Esophagus muscularis mucosa (tissue), 3 donors: ENCODE measurements around the gene PRDM16.

Experiments
- CTCF ChIP-seq, 3 experiments: fragments of 200-600 bp in 2 of 3; fragments of 450-650 bp in 1 of 3; sonication (generic) in 2 of 3; IDR thresholded peaks; one replicate each; pipeline ENCODE4 v1.5.1; 2017 to 2019; ENCODE audit warnings: antibody characterized with exemption in 3 of 3, mild to moderate bottlenecking in 2 of 3, moderate library complexity in 1 of 3
- POLR2A ChIP-seq: fragments of 450-650 bp; IDR thresholded peaks from one replicate; pipeline ENCODE4 v1.6.1; 2017; ENCODE audit warnings: antibody characterized with exemption, moderate library complexity, mild to moderate bottlenecking, low read depth

GRCh38 chr1:3031401-3032221, 37.4 kb upstream of the PRDM16 start:
- TF ChIP-seq POLR2A (no peak), CTCF (IDR thresholded peaks at IDR 0.05) (no peak)
